Activated T-helper 1 cell treated with anti-CD3 and anti-CD28 coated beads, Interleukin-12 subunit alpha, Interleukin-12 subunit beta, Interleukin-2, Interleukin-4 antibody, amounts not matched to agents 30 ng/mL and 10 ng/mL and 1 ng/mL, durations not matched to agents 14 hours and 24 hours and 36 hours (primary cell): Measurements from ENCODE around the gene COPZ1. TPM values are rescaled to one million over a fixed set of nuclear protein-coding genes. Genes with fewer than 3 reads are reported as not detected.

Experiments used
- DNase-seq: peaks from one replicate; pipeline ENCODE4 v3.0.0; 2021; ENCODE audit warnings: low spot score
- H3K27ac Mint-ChIP-seq: one replicate; pipeline ENCODE4 v1.8.0; 2021; ENCODE audit warnings: mild to moderate bottlenecking, mixed read lengths
- H3K27me3 Mint-ChIP-seq: one replicate; pipeline ENCODE4 v1.8.0; 2022; ENCODE audit warnings: mild to moderate bottlenecking, moderate library complexity, mixed read lengths; ENCODE audit not compliant: insufficient read depth
- H3K36me3 Mint-ChIP-seq: one replicate; pipeline ENCODE4 v1.8.0; 2021; ENCODE audit warnings: low read depth, mixed read lengths
- H3K4me1 Mint-ChIP-seq: one replicate; pipeline ENCODE4 v1.8.0; 2021; ENCODE audit warnings: low read depth, mixed read lengths
- H3K4me3 Mint-ChIP-seq: one replicate; pipeline ENCODE4 v1.8.0; 2021; ENCODE audit warnings: mild to moderate bottlenecking, moderate library complexity, mixed read lengths
- H3K9me3 Mint-ChIP-seq: one replicate; pipeline ENCODE4 v1.8.0; 2021; ENCODE audit warnings: mixed read lengths
- intact Hi-C: fragments of 100-400 bp; cut with micrococcal nuclease; formaldehyde crosslinking; loops from one replicate; pipeline ENCODE4 v1.15.1; 2024
- total RNA-seq: library from RNA; stranded (reverse); gene quantifications from 2 replicates; pipeline ENCODE4 v1.2.3, GENCODE V29; 2022

COPZ1 gene
- total RNA-seq, 1 donor from 2014 or later = 115 TPM

GRCh38 chr12:54394281-54394719, 69.4 kb downstream of the COPZ1 start:
- Mint-ChIP-seq H3K36me3 (peaks cover 41% of the 10 kb centered on the region), H3K9me3 (no peaks in the 10 kb centered on the region), H3K27me3 (no peaks in the 10 kb centered on the region), H3K4me3 (no peak overlapping the region), H3K4me1 (peaks cover 26% of the 10 kb centered on the region), H3K27ac (no peak overlapping the region)
- no peak for DNase-seq
- intact Hi-C loops = no loop called here

DNA sequence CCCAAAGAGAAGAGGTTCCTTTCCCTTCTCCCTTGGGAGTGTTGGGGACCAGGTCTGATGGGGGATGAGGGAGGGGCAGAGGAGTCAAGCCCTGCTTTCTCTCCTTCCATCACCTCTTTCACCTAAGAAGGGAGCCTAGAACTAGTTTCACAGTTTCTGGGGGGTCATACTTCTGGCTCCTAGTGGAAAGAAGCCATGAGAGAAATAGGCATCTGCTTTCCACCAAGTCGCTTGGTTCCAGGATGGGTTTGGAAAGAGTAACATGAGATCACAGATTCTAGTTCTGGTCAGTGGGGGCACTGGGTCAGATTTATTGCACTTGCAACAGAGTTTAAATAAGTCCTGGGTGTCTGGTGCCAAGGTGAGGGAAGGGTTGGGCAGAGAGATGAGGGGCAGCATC, 70.1 kb downstream of the COPZ1 start:
- peaks cover 44% of the 10 kb centered on the region for H3K36me3 Mint-ChIP-seq

GRCh38 chr12:54395545-54395944, 70.6 kb downstream of the COPZ1 start:
- H3K27me3 Mint-ChIP-seq = no peaks in the 10 kb centered on the region
- no peak overlapping the region for H3K4me3 Mint-ChIP-seq
- DNase-seq = no peak
- peaks cover 49% of the 10 kb centered on the region for H3K36me3 Mint-ChIP-seq
- H3K4me1 Mint-ChIP-seq = peaks cover 23% of the 10 kb centered on the region
- H3K9me3 Mint-ChIP-seq = no peaks in the 10 kb centered on the region
- intact Hi-C loops = no loop called here
- H3K27ac Mint-ChIP-seq = no peak overlapping the region

More for the DNA sequence above, 70.1 kb downstream of the COPZ1 start:
- H3K27me3 Mint-ChIP-seq = no peaks in the 10 kb centered on the region
- intact Hi-C loops = no loop called here
- DNase-seq = no peak
- H3K4me1 Mint-ChIP-seq = peaks cover 23% of the 10 kb centered on the region
- no peak overlapping the region for H3K27ac Mint-ChIP-seq
- H3K4me3 Mint-ChIP-seq = no peak overlapping the region
- no peaks in the 10 kb centered on the region for H3K9me3 Mint-ChIP-seq

GRCh38 chr12:54397157-54397556, 72.2 kb downstream of the COPZ1 start:
- intact Hi-C loops = no loop called here
- peaks cover 17% of the 10 kb centered on the region for H3K4me1 Mint-ChIP-seq
- no peaks in the 10 kb centered on the region for H3K9me3 Mint-ChIP-seq
- no peaks in the 10 kb centered on the region for H3K27me3 Mint-ChIP-seq
- H3K36me3 Mint-ChIP-seq = peaks cover 54% of the 10 kb centered on the region
- no peak for DNase-seq
- H3K27ac Mint-ChIP-seq = no peak overlapping the region
- H3K4me3 Mint-ChIP-seq = no peak overlapping the region

GRCh38 chr12:54398218-54398617, 73.3 kb downstream of the COPZ1 start:
- Mint-ChIP-seq H3K27me3 (no peaks in the 10 kb centered on the region), H3K4me1 (peaks cover 17% of the 10 kb centered on the region), H3K36me3 (peaks cover 58% of the 10 kb centered on the region), H3K4me3 (no peak overlapping the region), H3K9me3 (no peaks in the 10 kb centered on the region), H3K27ac (peak overlapping the region; percentile 40)
- intact Hi-C loops = no loop called here
- DNase-seq = no peak

DNA sequence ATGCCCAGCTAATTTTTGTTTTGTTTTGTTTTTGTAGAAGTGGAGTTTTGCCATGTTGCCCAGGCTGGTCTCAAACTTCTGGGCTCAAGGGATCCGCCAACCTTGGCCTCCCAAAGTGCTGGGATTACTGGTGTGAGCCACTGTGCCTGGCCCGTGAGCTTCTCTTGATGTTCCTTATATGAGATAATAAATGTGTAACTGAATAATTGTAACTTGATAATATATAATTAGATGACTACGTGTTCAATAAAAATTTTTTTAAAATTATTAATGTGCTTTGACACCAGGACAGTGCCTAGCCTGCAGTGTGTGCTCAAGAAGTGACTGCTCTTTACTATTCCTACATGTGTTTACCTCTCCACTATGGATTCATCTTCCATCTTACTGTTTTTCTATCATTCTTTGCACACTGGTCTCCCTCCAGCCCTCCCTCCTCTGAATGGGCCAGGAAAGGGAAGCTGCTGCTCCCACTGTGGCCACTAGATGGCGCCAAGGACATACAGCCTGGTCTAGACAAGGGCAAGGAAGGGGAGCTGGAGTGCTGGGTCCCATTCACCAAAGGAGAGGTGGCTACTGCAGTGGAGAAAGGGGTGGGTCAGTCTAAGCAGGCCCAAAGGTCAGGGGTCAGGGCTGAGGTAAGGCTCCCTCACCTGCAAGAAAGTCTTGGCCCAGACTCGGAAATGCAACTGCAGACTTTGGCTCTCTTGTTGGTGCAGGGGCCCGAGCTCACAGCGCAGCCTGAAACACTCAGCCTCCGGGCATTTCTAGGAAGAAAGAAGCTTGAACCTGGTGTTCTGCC, 74.3 kb downstream of the COPZ1 start:
- H3K4me1 Mint-ChIP-seq = peaks cover 11% of the 10 kb centered on the region
- intact Hi-C loops = loop anchor here (1.0 kb wide), 3 partner anchors 14 to 98 kb away; partner anchors contain the start of gene NCKAP1L

DNA sequence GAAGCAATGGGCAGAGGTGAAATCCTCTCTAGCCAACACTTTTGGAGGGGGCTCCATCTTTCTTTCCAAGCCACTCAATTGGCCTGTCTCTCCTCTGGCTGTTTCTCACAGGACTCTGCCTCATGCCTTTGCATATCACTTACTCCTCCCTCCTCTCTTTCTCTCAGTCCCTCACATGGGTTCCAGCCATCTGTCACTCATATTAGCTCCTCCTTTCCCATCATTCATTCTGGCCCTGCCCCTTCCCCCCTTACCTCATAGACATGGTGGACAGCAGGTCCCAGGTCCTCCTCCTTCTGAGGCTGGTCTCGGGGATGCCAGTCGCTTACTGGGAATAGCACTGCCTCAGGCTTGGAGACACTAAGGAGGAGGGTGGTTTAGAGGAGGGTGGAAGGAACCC, 76.2 kb downstream of the COPZ1 start:
- Mint-ChIP-seq H3K27ac (no peak overlapping the region), H3K9me3 (no peaks in the 10 kb centered on the region), H3K4me1 (peaks cover 14% of the 10 kb centered on the region), H3K36me3 (peaks cover 67% of the 10 kb centered on the region), H3K4me3 (no peak overlapping the region), H3K27me3 (no peaks in the 10 kb centered on the region)
- no peak for DNase-seq
- intact Hi-C loops = no loop called here

More for the DNA sequence above, 74.3 kb downstream of the COPZ1 start:
- peaks cover 67% of the 10 kb centered on the region for H3K36me3 Mint-ChIP-seq
- peak overlapping the region; percentile 71 for H3K27ac Mint-ChIP-seq
- no peaks in the 10 kb centered on the region for H3K9me3 Mint-ChIP-seq
- peak; percentile 75 for DNase-seq
- H3K27me3 Mint-ChIP-seq = no peaks in the 10 kb centered on the region
- no peak overlapping the region for H3K4me3 Mint-ChIP-seq

Other genes with a start within 250 kb of the COPZ1 start
- gene SMUG1, start 136.1 kb upstream of the COPZ1 start, total RNA-seq = 28.6 and 29.6 TPM in 2 replicates
- gene CBX5, start 45.0 kb upstream of the COPZ1 start, total RNA-seq = 99.8 and 106 TPM in 2 replicates
- gene HNRNPA1, start 44.4 kb upstream of the COPZ1 start, total RNA-seq = 1,740 and 1,765 TPM in 2 replicates
- gene NFE2, start 24.1 kb upstream of the COPZ1 start, total RNA-seq = not detected in 2 replicates
- 2.3 and 2.4 TPM in 2 replicates for gene GPR84, start 39.4 kb downstream of the COPZ1 start, total RNA-seq
- gene ZNF385A, start 59.6 kb downstream of the COPZ1 start, total RNA-seq = 0.99 and 1.3 TPM in 2 replicates
- 31.2 and 31.6 TPM in 2 replicates for gene ITGA5, start 94.1 kb downstream of the COPZ1 start, total RNA-seq
- gene GTSF1, start 148.5 kb downstream of the COPZ1 start, total RNA-seq = 3.9 and 4.4 TPM in 2 replicates
- 105 TPM in 2 replicates for gene NCKAP1L, start 172.6 kb downstream of the COPZ1 start, total RNA-seq
- gene PDE1B, start 224.5 kb downstream of the COPZ1 start, total RNA-seq = 29.9 and 30.4 TPM in 2 replicates